GM18907 (cell line): ENCODE data around the gene RARRES2.

Experiments
- ATAC-seq: cut with Tn5 transposase; IDR thresholded peaks from one replicate; pipeline ENCODE4 v1.9.1; 2021; ENCODE audit warnings: mild to moderate bottlenecking, moderate library complexity; ENCODE audit not compliant: unreplicated experiment

The RARRES2 gene

DNA sequence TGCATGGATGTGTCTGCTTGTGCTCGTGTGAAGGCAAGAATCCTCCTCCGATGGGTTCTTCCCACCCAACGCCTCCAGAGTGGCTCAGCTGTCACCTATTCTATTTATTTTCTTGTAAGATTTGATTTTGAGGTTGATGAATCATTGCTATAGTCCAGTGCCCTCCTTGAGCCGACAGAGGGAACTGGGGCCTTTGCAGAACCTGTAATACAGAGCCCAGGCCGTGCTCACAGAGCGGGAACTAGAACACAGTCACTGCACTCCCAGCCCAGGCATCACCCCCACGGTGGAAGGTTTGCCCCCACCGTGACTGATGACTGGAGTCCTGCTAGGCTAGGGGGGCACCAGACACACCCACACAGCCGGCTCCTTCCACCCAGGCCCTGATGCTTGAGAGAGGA lies 2.0 kb downstream of the RARRES2 start:
- no peak for ATAC-seq

DNA sequence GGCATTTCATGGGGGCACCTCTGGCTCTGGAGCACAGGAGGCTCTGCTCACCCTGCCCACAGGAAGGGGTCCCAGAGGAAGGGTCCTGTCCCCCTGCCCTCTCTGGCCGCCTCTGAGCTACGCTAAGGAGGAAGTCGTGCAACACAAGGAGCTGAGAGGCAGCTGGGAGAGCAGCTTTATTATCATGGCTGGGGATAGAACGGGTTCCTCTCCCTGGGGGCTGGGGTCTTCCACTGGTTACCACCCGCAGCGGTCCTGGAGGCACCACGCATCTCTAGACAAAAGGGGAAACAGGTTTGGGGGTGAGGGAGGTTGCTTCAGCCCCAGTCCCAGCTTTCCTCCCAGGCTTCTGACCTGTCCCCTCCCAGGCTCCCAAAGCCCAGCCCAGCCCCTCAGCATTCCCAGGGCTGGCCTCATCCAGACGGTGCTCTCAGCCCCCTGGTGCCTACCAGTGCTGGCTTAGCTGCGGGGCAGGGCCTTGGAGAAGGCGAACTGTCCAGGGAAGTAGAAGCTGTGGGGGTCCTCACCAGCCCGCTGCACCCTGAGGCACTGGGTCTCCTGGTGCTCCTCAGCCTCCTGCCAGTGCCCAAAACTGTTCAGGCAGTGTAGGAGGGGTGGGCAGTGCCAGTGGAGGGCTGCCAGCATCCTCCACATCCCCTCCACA lies 3.1 kb downstream of the RARRES2 start:
- ATAC-seq = no peak

DNA sequence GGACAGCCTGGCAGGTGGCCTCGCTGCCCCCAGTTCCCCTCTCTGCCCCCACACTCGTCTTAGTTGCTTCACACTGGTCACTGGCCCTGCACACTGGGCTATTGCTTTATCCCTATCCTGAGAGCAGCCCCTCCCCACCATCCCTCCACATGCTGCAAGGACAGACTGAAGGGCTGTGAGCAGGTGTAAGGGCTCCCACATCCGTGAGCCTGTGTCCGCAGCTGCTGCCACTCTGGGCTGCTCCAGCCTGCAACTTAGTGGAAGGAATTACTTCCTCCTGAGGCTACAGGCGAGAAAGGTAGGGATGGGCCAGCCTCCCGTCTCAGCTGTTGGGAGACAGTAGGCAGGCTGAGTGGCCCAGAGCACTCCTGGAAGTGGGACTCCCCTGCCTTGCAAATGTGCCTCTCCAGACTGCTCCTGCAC lies 3.8 kb downstream of the RARRES2 start:
- ATAC-seq = no peak

DNA sequence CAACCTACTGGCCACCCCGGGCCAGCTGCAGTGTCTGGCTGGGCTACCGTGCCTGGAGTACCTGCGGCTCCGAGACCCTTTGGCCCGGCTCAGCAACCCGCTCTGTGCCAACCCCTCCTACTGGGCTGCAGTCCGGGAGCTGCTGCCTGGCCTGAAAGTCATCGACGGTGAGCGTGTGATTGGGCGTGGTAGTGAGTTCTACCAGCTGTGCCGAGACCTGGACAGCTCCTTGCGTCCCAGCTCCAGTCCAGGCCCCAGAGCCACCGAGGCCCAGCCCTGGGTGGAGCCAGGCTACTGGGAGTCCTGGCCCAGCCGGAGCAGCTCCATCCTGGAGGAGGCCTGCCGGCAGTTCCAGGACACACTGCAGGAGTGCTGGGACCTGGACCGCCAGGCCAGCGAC lies 4.2 kb downstream of the RARRES2 start:
- no peak for ATAC-seq

DNA sequence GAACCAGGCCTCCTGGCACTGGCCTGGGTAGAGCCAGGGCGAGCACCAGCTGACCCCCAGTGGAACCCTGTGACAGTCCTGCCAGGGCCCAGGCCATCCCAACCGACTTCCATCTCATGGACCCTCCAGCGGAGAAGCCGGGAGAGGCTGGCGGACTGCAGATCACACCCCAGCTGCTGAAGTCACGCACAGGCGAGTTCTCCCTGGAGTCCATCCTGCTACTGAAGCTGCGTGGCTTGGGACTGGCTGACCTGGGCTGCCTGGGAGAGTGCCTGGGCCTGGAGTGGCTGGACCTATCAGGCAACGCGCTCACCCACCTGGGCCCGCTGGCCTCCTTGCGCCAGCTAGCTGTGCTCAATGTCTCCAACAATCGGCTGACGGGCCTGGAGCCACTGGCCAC lies 4.7 kb downstream of the RARRES2 start:
- no peak for ATAC-seq

DNA sequence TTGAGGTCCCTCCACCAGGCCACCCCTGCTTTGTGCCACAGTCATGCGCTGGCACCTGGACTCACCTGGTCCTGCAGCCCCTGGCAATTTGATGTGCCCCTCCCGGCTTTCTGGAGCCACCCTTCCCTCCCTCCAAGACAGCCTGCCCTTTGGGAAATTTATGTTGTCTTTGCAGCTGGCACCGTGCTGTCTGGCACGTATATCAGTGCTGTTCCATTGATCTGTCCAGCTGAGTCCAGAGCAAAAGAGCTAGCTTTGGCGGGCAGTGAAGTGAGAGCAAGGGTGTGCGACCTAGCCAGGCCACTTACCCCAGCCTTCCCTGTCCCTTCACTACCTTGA lies 5.7 kb downstream of the RARRES2 start:
- ATAC-seq = no peak

DNA sequence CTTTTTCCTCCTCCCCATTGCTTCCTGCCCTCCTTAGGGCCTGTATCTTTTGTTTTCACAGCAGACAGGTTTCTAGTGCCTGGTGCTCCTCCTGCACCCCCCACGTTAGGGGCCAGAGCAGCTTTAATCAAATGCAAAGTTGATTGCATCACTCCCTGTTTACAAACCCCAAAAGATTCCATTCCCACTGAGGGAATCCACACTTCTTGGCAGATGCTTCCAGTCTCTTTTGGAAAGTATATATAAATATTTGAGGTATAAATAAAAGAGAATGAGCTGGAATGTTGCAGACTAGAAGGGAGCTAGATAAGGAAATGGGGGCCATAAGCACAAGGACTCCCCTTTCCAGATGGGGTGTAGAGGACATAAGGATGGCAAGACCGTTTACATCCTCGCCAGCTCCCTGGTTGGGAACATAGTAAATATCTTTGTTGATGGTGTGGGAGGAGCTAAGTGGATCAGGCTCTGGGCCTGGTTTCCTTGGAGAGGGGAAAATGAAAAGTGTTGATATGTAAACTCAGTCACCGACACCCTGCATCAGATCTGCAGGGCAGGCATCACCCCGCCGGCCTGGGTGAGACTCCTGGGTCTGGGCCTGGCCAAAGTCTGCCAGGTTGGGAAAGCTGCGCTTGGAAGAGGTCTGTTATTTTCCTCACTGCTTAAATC lies 6.2 kb downstream of the RARRES2 start:
- no peak for ATAC-seq

DNA sequence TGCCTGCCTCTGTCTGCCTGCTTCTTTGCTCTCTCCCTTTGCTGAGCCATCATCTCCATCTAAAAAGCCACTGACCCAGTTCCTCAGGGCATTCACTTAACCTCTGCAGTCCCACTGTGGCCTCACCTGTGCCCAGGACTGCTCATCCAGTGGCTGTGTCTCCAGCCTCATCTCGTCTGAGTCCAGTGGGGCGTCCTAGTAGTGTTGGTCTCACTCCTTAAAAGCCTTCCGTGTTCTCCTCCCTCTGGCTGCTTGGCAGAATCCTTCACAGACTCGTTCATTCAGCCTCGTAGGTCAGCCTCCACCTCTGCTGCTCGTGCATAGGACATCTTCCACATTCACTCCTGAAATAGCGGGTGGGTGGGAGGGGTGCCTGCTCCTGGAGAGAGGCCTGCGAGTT lies 7.3 kb downstream of the RARRES2 start:
- no peak for ATAC-seq

DNA sequence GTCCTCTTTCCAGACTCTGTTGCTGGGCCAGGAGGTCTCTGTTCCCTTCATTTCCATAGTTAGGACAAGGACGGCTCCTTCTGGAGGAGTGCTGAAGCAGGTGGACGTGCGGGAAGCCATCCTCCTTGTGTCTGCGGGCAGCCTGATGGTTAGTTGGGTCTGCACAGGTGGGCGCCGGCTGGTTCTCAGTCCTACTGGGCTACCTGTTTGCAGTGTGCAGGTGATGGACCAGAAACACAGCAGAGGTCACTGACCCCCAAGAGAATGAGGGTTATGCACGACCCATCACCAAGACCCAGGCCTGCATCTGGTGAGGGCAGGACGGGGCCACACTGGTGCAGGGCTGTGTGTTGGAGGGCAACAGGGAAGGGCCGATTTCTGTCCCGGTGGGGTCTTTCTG lies 7.8 kb downstream of the RARRES2 start:
- no peak for ATAC-seq

DNA sequence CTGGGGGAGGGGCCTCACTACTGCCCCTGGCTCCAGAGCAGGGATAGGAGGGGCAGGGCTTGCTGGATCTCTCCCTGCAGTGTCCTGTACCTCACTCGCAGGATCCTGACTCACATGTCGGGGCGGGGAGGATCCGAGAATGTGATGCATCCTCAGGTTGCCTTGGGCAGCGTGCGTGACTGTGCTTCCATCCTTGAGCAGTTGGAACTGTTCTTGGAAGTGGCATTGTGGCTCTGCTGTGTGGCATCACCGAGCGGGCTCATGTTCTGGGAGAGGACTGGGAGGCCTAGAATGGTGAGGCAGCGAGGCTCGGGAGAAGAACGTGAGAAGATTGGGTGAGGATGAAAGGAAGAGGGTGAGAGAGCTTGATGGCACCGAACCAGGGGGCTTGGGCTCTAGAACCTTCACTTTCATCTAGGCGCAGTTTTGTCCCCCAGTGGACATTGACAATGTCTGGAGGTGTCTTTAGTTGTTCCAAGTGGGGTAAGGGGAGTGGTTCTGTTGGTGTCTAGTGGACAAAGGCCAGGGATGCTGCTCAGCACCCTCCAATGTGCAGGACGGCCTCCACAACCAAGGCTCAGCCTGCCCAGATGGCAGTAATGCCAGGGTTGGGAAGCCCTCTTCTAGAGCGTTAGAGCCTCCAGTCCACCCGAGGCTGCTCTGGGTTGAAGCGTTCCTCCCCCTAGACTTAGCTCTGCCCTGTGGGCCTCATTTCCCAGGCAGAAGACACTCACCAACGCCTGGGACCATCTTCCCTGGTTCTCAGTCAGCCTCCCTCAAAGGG lies 8.4 kb downstream of the RARRES2 start:
- ATAC-seq = no peak

DNA sequence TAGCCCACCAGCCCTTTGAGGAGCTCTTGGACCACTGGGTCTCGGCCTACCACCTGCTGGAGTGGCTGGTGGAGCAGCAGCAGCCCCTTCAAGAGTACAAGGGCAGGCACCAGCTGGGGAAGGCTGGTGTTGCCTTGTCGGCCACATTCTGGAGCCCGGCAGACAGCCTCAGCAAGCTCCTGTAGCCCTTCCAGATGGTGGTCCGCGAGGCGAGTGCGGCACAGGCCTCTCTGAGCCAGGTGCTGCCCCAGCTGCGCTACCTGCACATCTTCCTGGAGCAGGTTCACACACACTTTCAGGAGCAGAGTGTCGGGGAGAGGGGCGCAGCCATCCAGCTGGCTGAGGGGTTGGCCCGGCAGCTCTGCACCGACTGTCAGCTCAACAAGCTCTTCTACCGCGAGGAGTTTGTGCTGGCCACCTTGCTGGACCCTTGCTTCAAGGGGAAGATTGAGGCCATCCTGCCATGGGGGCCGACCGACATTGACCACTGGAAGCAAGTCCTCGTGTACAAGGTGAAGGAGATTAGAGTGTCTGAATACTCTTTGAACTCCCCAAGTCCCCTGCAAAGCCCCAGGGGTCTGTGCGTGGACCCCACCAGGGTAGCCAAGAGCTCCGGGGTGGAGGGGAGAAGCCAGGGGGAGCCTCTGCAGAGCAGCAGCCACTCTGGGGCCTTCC lies 11.1 kb downstream of the RARRES2 start:
- no peak for ATAC-seq

DNA sequence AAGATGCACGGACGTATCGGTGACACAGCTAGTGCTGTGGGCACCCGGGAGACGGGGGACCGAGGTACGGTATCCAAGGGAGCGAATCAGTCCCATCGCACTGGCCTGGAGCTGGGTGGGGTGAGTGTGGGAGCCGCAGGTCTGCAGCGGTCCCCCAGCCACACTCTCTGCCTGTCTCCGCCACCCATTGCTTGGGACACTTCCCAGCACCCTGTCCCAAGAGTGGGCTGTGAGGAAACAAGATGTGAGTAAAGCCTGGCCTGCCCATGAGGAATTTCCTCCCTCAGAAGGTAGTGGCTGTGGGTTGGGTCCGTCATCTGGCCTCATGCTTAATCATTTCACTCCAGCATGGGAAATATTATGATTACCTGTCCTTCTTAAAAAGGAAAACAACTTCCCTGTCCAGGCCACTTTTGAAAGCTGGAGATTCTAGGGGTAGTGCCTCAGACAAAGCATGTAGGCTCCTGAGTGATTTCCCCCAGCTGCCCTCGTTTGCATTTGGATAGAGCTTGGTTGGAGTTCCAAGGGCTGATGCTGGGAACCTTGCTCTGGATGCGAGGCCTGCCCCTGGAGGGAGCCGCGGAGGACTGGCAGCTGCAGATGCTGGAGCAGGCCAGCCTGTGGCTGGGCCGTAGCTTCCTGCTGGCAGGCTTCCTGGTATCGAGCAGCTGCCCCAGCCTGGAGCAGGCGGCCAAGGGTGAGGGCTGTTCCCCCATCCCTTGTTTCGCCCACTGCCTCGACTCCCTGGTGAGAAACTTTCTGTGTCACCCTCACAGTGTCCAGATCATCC lies 11.9 kb downstream of the RARRES2 start:
- ATAC-seq = no peak

DNA sequence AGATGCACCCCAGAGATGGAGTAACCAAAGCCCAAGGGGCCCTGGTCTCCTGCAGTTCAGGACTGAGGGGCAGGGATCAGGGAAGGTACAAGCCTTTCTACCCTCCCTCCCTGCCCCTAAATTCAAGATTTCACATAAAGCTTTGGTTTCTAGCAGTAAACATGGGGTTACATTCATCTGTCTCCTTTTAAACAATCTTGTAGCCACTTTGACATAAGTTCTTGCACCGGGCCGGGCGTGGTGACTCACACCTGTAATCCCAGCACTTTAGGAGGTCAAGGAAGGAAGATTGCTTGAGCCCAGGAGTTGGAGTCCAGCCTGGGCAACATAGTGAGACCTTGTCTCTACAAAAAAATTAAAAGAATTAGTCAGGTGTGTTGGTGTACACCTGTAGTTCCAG lies 14.1 kb downstream of the RARRES2 start:
- no peak for ATAC-seq

DNA sequence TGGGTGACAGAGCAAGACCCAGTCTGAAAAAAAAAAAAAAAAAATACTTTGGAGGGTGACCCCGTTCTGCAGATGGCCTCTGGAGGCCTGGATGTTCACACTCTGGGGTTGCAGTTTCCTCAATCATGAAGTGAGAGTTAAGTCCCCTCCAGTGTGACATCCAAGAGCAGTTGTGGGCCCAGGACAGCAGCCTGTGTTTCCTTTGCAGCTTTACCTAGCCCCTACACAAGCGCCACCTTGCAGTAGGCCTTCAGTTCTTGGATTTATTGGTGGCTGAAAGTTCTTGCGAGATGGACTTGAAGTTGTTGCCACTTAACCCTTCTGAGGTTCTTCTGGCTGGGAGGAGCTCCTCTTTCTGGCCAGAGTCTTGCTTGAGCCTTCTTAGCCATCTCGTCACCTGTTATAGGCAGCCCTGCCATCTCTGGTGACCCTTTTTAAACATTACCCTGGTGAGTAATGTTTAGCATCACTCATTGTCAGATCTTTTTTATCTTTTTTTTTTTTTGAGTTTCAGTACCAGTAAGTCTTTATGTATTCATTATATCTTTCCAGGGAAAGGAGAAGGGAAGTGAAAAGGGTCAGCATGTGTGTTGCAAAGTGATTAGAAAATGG lies 14.7 kb downstream of the RARRES2 start:
- ATAC-seq = no peak

DNA sequence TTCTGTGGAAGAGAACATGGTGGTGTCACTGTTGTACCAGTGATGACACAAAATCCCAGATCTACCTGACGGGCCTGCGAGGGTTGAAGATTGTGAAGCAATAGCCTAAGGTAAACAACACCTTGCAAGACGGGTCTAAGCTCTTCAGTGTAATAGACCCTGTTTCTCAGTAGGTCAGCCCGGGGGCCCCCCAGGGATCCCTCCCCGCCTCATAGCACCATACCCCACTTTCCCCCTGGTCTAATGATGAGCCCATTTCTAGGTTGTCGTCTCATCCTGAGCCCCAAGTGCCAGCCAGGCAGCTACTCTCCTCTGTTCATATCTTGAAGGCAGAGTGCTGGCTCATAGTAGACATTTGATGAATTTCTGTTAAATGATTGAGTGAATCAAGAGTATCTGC lies 15.5 kb downstream of the RARRES2 start:
- ATAC-seq = no peak

DNA sequence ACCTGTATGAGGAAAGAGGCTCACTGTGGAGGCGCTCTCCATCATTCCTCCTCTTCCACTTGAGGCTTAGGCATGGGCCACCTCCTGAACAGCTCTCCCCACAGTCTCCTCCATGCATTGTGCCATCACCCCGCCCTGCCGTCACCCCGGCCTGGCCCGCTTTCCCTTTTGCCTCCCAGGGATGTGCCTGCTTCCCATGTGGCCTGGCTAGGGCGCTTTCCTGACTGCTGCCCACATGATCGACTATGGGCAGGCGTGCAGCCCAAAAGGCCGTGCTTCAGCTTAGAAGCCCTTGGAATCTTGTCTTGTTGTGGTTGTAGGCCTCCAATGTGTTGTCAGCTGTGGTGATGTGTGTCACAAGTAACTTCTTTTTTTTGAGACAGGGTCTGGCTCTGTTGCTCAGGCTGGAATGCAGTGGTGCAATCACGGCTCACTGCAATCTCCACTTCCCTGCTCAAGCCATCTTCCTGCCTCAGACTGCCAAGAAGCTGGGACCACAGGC lies 16.3 kb downstream of the RARRES2 start:
- no peak for ATAC-seq

DNA sequence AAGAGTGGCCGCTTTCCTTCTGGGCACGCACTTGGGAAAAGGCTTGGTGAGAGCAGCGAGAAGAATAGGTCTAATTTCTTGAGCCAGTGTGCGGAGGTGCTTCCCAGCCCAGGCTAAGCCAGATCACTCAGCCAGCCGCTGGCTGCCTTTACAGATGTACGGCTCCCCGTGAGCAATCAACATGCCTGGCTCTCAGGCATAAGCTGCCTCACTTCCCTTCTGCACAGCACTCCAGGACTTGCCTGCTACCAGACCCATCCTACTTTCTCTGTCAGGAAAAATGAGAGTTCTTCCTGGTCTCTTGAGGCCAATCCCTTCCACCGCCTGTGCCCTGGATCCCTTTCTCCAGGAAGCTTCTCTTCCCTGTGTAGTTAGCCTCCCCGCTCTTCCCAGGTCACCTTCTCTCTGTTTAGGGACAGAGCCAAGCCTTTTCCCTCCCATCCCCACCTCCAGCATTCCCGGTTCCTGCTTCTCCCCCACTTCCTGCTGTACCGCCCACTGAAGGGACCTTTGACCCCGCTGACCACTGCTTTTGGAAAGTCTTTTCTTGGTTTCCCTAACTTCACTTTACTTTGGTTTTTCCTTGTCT lies 17.0 kb downstream of the RARRES2 start:
- ATAC-seq = no peak

DNA sequence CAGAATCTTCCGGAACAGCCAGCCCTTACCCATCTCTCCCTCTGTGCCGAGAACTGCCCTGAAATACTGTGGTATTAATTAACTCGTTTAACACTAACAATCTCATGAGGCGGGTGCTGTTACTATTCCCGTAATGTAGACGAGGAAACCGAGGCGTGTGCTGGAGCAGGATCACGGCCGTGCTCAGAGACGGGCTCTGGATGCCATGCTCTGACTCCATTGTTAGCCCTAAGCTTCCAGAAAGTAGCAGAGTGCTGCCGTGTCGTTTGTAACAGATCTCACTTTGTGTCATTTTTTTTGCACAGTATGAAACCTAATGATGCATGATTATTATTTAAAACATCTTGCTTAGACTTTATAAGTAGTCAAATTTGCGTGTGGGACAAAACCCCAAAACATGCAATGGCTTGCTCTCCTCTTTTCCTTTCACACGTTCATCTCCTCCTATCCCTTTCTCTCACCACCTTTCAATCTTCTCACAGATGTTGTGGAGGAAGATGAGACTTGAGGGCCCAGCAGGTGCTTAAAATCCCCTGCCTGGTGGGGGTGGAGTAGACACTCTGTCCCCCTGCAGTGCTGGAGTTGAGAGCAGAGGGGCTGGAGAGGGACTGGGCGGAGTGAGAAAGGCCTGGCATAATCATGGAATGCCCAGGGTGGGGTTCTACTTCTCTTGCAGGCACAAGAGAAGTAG lies 17.6 kb downstream of the RARRES2 start:
- ATAC-seq = no peak
